Epithelial cell of esophagus (primary cell): ENCODE data around the gene LSM14A.
"Not testable (repeated sequence)": the region's sequence is repeated elsewhere in the genome, so short reads cannot be mapped to it uniquely, and the experiment has no call there.

Experiments used
- DNase-seq: peaks from one replicate; pipeline ENCODE4 v3.0.0; 2010; ENCODE audit warnings: low read depth
- H3K4me3 ChIP-seq: 2 replicates; pipeline ENCODE4 v1.5.1; 2011; ENCODE audit warnings: mild to moderate bottlenecking, low read length, control low read depth
- TF ChIP-seq, protein P1 (sequence below): IDR thresholded peaks from 2 replicates; pipeline ENCODE4 v1.5.1; 2011; ENCODE audit warnings: low read depth, mild to moderate bottlenecking, low read length, control low read depth, inconsistent platforms; ENCODE audit not compliant: insufficient read depth; ENCODE audit errors: missing control alignments

Gene LSM14A

GRCh38 chr19:34214040-34214439, 41.7 kb downstream of the LSM14A start:
- TF ChIP-seq, protein P1, sequence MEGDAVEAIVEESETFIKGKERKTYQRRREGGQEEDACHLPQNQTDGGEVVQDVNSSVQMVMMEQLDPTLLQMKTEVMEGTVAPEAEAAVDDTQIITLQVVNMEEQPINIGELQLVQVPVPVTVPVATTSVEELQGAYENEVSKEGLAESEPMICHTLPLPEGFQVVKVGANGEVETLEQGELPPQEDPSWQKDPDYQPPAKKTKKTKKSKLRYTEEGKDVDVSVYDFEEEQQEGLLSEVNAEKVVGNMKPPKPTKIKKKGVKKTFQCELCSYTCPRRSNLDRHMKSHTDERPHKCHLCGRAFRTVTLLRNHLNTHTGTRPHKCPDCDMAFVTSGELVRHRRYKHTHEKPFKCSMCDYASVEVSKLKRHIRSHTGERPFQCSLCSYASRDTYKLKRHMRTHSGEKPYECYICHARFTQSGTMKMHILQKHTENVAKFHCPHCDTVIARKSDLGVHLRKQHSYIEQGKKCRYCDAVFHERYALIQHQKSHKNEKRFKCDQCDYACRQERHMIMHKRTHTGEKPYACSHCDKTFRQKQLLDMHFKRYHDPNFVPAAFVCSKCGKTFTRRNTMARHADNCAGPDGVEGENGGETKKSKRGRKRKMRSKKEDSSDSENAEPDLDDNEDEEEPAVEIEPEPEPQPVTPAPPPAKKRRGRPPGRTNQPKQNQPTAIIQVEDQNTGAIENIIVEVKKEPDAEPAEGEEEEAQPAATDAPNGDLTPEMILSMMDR, result no peak
- DNase-seq, result no peak
- H3K4me3 ChIP-seq, result no peak overlapping the region

DNA sequence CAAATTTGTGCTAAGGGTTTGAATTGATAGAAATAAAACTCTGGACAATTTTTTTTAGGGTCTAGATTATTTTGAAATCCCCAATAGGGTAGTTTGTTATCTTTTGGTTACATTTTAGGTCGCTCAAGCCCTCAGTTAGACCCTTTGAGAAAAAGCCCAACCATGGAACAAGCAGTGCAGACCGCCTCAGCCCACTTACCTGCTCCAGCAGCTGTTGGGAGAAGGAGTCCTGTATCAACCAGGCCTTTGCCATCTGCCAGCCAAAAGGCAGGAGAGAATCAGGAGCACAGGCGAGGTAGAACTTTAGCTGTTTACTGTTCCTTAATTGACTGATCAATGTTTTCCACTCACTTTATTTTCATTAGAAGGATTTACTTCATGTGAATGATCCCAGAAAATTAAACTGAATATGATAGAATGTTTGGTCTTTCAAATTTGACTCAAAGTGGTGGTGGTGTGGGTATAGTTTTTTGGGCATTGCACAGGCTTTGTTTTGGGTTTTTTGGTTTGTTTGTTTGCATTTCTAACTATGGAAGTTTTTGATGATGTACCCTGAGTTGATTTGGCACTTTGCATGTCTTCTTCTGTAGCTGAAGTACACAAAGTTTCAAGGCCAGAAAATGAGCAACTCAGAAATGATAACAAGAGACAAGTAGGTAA, 42.8 kb downstream of the LSM14A start:
- TF ChIP-seq, protein P1, result no peak
- H3K4me3 ChIP-seq, result no peak overlapping the region
- DNase-seq, result no peak

GRCh38 chr19:34215666-34216038, 43.3 kb downstream of the LSM14A start:
- no peak for DNase-seq
- TF ChIP-seq, protein P1, result no peak
- H3K4me3 ChIP-seq, result no peak overlapping the region

DNA sequence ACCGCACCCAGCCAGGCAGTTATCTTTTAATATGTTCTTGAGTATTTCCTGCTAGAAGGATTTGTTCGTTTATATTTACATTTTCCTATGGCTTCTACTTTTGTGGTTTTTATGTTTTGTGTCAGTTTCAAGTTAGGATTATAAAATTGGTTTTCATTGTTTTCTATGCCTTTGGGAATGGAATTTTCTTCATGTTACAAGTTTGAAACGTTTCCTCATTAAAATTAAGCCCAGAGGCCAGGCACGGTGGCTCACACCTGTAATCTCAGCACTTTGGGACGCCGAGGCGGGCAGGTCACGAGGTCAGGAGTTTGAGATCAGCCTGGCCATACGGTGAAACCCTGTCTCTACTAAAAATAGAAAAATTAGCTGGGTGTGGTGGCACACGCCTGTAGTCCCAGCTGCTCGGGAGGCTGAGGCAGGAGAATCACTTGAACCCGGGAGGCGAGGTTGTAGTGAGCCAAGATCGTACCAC, 44.5 kb downstream of the LSM14A start:
- not testable (repeated sequence) for DNase-seq, H3K4me3 ChIP-seq

- TF ChIP-seq, protein P1, result no peak
- peak; percentile 81 for DNase-seq
- H3K4me3 ChIP-seq, result no peak overlapping the region
Measured at GRCh38 chr19:34217952-34218817, 45.9 kb downstream of the LSM14A start.

- DNase-seq, result no peak
- H3K4me3 ChIP-seq, result no peak overlapping the region
- TF ChIP-seq, protein P1, result no peak
Measured at GRCh38 chr19:34218818-34219164, 46.5 kb downstream of the LSM14A start.

- no peak overlapping the region for H3K4me3 ChIP-seq
- DNase-seq, result peak; percentile 70
- TF ChIP-seq, protein P1, result peak; percentile 83
Measured at GRCh38 chr19:34220472-34221063, 48.3 kb downstream of the LSM14A start.
